Subcutaneous adipose tissue (tissue), 4 donors: ENCODE results near the gene TSPAN32. TPM values are rescaled to one million over a fixed set of nuclear protein-coding genes. Genes with fewer than 3 reads are reported as not detected.

Experiments used
- total RNA-seq, 4 donors: library from RNA; depleted of rRNA; stranded (reverse); fragments of >200 nt; gene quantifications; one replicate each; pipeline ENCODE4 v1.1.0, GENCODE V29; 2016
- TF ChIP-seq, protein P1 (sequence below): fragments of 450-650 bp; IDR thresholded peaks from one replicate; pipeline ENCODE4 v1.5.1; 2016; ENCODE audit warnings: low read depth, mild to moderate bottlenecking, control low read depth, antibody characterized with exemption, moderate library complexity

The TSPAN32 gene
- total RNA-seq, 4 donors from 2014 or later: 2.1 to 2.6 (median 2.5) TPM; not detected in 1

DNA sequence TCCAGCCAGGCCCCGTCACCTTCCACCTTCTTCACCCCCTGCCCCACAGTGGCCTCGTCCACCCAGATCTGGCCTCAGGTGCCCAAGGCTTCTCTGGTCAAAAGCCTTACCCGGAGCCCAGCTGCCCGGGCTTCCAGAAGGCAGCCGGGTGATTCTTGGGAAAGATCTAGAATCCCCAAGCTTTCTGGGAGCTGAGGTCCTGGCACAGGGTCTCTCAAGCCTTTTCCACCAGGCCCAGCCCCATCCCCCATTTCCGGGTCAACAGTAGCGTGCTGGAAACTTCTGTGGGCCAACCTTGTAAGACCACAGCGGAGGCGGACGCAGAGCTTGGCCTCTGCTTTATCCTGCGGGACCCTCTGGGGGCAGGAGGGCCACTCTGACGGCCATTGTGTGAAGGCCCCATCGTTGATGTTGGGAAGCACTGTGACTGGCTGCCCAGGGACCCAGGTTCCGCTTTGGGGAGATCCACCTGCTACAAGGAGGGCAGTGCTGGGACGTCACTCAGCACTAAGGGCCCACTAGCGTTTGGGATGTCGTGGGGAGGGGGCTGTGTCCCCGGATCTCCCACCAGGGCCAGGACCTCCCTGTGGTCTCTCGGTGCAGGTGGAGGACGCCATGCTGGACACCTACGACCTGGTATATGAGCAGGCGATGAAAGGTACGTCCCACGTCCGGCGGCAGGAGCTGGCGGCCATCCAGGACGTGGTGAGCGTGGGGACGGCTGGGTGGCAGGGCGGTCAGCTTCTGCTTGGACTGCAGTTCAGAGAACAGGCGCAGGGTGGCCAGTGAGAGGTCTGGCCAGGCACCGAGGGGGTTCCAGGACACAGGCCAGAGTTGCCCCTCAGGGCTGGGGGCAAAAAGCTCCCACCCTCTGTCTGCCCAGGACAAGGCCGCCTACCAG is 11.5 kb downstream of the TSPAN32 start:
- TF ChIP-seq, protein P1, sequence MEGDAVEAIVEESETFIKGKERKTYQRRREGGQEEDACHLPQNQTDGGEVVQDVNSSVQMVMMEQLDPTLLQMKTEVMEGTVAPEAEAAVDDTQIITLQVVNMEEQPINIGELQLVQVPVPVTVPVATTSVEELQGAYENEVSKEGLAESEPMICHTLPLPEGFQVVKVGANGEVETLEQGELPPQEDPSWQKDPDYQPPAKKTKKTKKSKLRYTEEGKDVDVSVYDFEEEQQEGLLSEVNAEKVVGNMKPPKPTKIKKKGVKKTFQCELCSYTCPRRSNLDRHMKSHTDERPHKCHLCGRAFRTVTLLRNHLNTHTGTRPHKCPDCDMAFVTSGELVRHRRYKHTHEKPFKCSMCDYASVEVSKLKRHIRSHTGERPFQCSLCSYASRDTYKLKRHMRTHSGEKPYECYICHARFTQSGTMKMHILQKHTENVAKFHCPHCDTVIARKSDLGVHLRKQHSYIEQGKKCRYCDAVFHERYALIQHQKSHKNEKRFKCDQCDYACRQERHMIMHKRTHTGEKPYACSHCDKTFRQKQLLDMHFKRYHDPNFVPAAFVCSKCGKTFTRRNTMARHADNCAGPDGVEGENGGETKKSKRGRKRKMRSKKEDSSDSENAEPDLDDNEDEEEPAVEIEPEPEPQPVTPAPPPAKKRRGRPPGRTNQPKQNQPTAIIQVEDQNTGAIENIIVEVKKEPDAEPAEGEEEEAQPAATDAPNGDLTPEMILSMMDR: no peak

DNA sequence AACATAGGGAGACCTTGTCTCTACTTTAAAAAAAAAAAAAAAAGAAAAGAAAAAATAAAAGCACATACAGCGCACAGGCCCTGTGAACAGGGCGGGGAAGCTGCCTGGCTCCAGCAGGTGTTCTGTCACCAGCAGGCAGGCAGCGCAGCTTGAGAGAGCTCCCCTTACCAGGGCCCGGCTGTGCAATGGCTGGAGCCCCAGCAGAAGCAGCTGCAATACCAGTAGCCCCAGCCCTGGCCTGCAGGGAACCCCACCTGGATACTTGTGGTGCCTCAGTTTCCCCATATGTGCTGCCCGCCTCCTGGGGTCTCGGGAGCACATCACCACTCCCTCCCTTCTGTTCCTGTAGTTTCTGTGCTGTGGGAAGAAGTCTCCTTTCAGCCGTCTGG is 12.3 kb downstream of the TSPAN32 start:
- TF ChIP-seq, protein P1: no peak

GRCh38 chr11:2314525-2315394 is 12.9 kb downstream of the TSPAN32 start:
- TF ChIP-seq, protein P1: no peak

DNA sequence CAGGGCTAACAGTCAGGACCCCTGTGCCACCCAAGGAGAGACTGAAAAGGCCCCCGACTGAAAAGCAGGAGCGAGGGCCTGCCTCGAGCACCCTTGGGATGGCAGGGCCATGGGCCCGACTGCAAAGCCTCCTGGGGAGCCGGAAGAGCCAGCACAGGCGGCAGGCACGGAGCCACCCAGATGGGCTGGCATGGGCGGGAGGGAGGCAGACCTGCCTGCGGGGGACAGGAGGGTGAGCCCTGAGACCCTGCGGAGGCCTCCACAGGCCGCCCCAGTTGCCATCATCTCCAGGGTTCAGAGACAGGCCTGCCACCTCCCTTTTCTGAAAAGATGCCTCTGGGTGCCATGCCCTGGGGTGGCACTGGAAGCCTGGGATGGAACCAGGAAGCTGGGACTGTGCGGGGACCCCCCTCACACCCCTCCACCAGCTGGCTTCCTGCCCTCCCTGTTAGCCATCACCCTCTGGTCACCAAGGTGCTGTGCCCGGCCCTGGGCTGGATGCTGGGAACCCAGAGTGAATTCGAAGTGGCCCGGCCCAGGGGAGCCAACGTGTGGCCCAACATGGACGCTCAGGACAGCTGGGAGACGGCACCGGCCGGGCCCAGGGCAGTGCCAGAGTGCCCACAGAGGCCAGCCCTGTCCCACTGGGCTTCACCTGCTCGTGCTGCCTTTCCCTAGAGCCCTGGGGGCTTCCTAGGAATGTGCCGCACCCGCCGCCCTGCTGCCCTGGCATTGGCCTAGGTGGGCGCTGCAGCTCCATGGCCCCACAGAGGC is 13.8 kb downstream of the TSPAN32 start:
- TF ChIP-seq, protein P1: no peak

GRCh38 chr11:2316169-2316962 is 14.6 kb downstream of the TSPAN32 start:
- TF ChIP-seq, protein P1: no peak

DNA sequence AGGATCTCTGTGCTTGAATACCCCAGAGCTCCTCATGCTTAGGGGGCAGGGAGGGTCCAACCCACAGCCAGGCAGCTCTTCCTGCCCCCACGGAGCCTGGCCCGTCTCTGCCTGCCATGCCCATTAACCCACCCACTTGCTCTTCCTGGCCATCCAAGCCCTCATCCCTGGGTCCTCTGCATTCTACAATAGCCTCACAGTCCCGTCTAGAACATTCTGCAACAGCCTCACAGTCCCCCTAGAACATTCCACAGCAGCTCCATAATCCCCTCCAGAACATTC is 15.1 kb downstream of the TSPAN32 start:
- TF ChIP-seq, protein P1: no peak
